Testis (tissue), 2 donors: ENCODE data around the gene GLI2.

Experiments used
- CTCF ChIP-seq, 3 experiments: fragments of 450-650 bp in 2 of 3; fragments of 200-600 bp in 1 of 3; sonication (generic) in 1 of 3; IDR thresholded peaks; one replicate each; pipeline ENCODE4 v1.5.1; 2016 to 2019; ENCODE audit warnings: antibody characterized with exemption in 3 of 3, mild to moderate bottlenecking in 2 of 3, moderate library complexity in 1 of 3
- POLR2A ChIP-seq: fragments of 450-650 bp; IDR thresholded peaks from one replicate; pipeline ENCODE4 v1.6.1; 2017; ENCODE audit warnings: antibody characterized with exemption, mild to moderate bottlenecking, moderate library complexity

GRCh38 chr2:120726245-120726644 lies 9.4 kb upstream of the GLI2 start:
- TF ChIP-seq CTCF (IDR thresholded peaks at IDR 0.05): no peak
- no peak for TF ChIP-seq POLR2A
